ENCODE measurements around the gene ACTR6.

ACTR6 gene

GRCh38 chr12:100200463-100201181 lies at the start of gene ACTR6:
Gene ACTR6, plus strand, starts transcription at chr12:100200815. Its CDS starts 37 bp downstream, at chr12:100200852.
- peaks cover 18% of the 10 kb centered on the region for H3K4me1 ChIP-seq (ENCODE audit: control insufficient read depth, insufficient read depth, low read length)
- peak within 1 kb of the TSS; percentile 85 to 97 for H3K4me3 ChIP-seq (ENCODE audit: low read length in 2 of 2)
- no peaks in the 10 kb centered on the region for H3K9me3 ChIP-seq (ENCODE audit: control insufficient read depth in 2 of 2, low read length in 2 of 2)
- H3K9ac ChIP-seq (ENCODE audit: low read length in 2 of 2): peak within 1 kb of the TSS; percentile 76 to 93
- no peaks in the 10 kb centered on the region for H3K36me3 ChIP-seq (ENCODE audit: control insufficient read depth in 2 of 2, insufficient read depth in 2 of 2, low read length in 2 of 2)
- peak within 1 kb of the TSS; percentile 81 for H3K27ac ChIP-seq (ENCODE audit: low read length)
- no peaks in the 10 kb centered on the region for H3K27me3 ChIP-seq (ENCODE audit: control insufficient read depth in 1 of 2, insufficient read depth in 2 of 2, low read length in 2 of 2)

GRCh38 chr12:100151769-100152168 lies 48.8 kb upstream of the ACTR6 start:
- no peaks in the 10 kb centered on the region for H3K27me3 ChIP-seq (ENCODE audit: control insufficient read depth in 1 of 2, insufficient read depth in 2 of 2, low read length in 2 of 2)
- H3K9me3 ChIP-seq (ENCODE audit: control insufficient read depth in 2 of 2, low read length in 2 of 2): no peaks in the 10 kb centered on the region
- no peak overlapping the region for H3K4me3 ChIP-seq (ENCODE audit: low read length in 2 of 2)
- no peaks in the 10 kb centered on the region for H3K4me1 ChIP-seq (ENCODE audit: control insufficient read depth, insufficient read depth, low read length)
- H3K9ac ChIP-seq (ENCODE audit: low read length in 2 of 2): no peak overlapping the region
- H3K36me3 ChIP-seq (ENCODE audit: control insufficient read depth in 2 of 2, insufficient read depth in 2 of 2, low read length in 2 of 2): no peaks in the 10 kb centered on the region
- H3K27ac ChIP-seq (ENCODE audit: low read length): no peak overlapping the region

- H3K27me3 ChIP-seq (ENCODE audit: control insufficient read depth in 1 of 2, insufficient read depth in 2 of 2, low read length in 2 of 2): no peaks in the 10 kb centered on the region
- no peaks in the 10 kb centered on the region for H3K4me1 ChIP-seq (ENCODE audit: control insufficient read depth, insufficient read depth, low read length)
- no peak overlapping the region for H3K9ac ChIP-seq (ENCODE audit: low read length in 2 of 2)
- H3K4me3 ChIP-seq (ENCODE audit: low read length in 2 of 2): no peak overlapping the region
- H3K27ac ChIP-seq (ENCODE audit: low read length): no peak overlapping the region
- H3K36me3 ChIP-seq (ENCODE audit: control insufficient read depth in 2 of 2, insufficient read depth in 2 of 2, low read length in 2 of 2): no peaks in the 10 kb centered on the region
- no peaks in the 10 kb centered on the region for H3K9me3 ChIP-seq (ENCODE audit: control insufficient read depth in 2 of 2, low read length in 2 of 2)
Measured at GRCh38 chr12:100153131-100153530, 47.5 kb upstream of the ACTR6 start.

- Histone ChIP-seq H3K9me3 (ENCODE audit: control insufficient read depth in 2 of 2, low read length in 2 of 2) (no peaks in the 10 kb centered on the region), H3K4me3 (ENCODE audit: low read length in 2 of 2) (no peak overlapping the region), H3K27me3 (ENCODE audit: control insufficient read depth in 1 of 2, insufficient read depth in 2 of 2, low read length in 2 of 2) (no peaks in the 10 kb centered on the region), H3K4me1 (ENCODE audit: control insufficient read depth, insufficient read depth, low read length) (no peaks in the 10 kb centered on the region), H3K36me3 (ENCODE audit: control insufficient read depth in 2 of 2, insufficient read depth in 2 of 2, low read length in 2 of 2) (no peaks in the 10 kb centered on the region), H3K27ac (ENCODE audit: low read length) (no peak overlapping the region), H3K9ac (ENCODE audit: low read length in 2 of 2) (no peak overlapping the region)
Measured at GRCh38 chr12:100154474-100155247, 46.0 kb upstream of the ACTR6 start.

- Histone ChIP-seq H3K9me3 (ENCODE audit: control insufficient read depth in 2 of 2, low read length in 2 of 2) (no peaks in the 10 kb centered on the region), H3K27me3 (ENCODE audit: control insufficient read depth in 1 of 2, insufficient read depth in 2 of 2, low read length in 2 of 2) (no peaks in the 10 kb centered on the region), H3K4me1 (ENCODE audit: control insufficient read depth, insufficient read depth, low read length) (no peaks in the 10 kb centered on the region), H3K4me3 (ENCODE audit: low read length in 2 of 2) (no peak overlapping the region), H3K27ac (ENCODE audit: low read length) (no peak overlapping the region), H3K36me3 (ENCODE audit: control insufficient read depth in 2 of 2, insufficient read depth in 2 of 2, low read length in 2 of 2) (no peaks in the 10 kb centered on the region), H3K9ac (ENCODE audit: low read length in 2 of 2) (no peak overlapping the region)
Measured at GRCh38 chr12:100156731-100157426, 43.7 kb upstream of the ACTR6 start.

- Histone ChIP-seq H3K4me1 (ENCODE audit: control insufficient read depth, insufficient read depth, low read length) (no peaks in the 10 kb centered on the region), H3K4me3 (ENCODE audit: low read length in 2 of 2) (no peak overlapping the region), H3K9ac (ENCODE audit: low read length in 2 of 2) (no peak overlapping the region), H3K36me3 (ENCODE audit: control insufficient read depth in 2 of 2, insufficient read depth in 2 of 2, low read length in 2 of 2) (no peaks in the 10 kb centered on the region), H3K27me3 (ENCODE audit: control insufficient read depth in 1 of 2, insufficient read depth in 2 of 2, low read length in 2 of 2) (no peaks in the 10 kb centered on the region), H3K27ac (ENCODE audit: low read length) (no peak overlapping the region), H3K9me3 (ENCODE audit: control insufficient read depth in 2 of 2, low read length in 2 of 2) (no peaks in the 10 kb centered on the region)
Measured at GRCh38 chr12:100157427-100157821, 43.2 kb upstream of the ACTR6 start.

- no peak overlapping the region for H3K27ac ChIP-seq (ENCODE audit: low read length)
- no peaks in the 10 kb centered on the region for H3K27me3 ChIP-seq (ENCODE audit: control insufficient read depth in 1 of 2, insufficient read depth in 2 of 2, low read length in 2 of 2)
- H3K4me1 ChIP-seq (ENCODE audit: control insufficient read depth, insufficient read depth, low read length): no peaks in the 10 kb centered on the region
- H3K9ac ChIP-seq (ENCODE audit: low read length in 2 of 2): no peak overlapping the region
- H3K9me3 ChIP-seq (ENCODE audit: control insufficient read depth in 2 of 2, low read length in 2 of 2): no peaks in the 10 kb centered on the region
- H3K4me3 ChIP-seq (ENCODE audit: low read length in 2 of 2): no peak overlapping the region
- no peaks in the 10 kb centered on the region for H3K36me3 ChIP-seq (ENCODE audit: control insufficient read depth in 2 of 2, insufficient read depth in 2 of 2, low read length in 2 of 2)
Measured at GRCh38 chr12:100158535-100158934, 42.1 kb upstream of the ACTR6 start.

GRCh38 chr12:100159391-100160104 lies 41.1 kb upstream of the ACTR6 start:
- no peaks in the 10 kb centered on the region for H3K9me3 ChIP-seq (ENCODE audit: control insufficient read depth in 2 of 2, low read length in 2 of 2)
- no peaks in the 10 kb centered on the region for H3K36me3 ChIP-seq (ENCODE audit: control insufficient read depth in 2 of 2, insufficient read depth in 2 of 2, low read length in 2 of 2)
- peaks cover 5% of the 10 kb centered on the region for H3K4me1 ChIP-seq (ENCODE audit: control insufficient read depth, insufficient read depth, low read length)
- no peaks in the 10 kb centered on the region for H3K27me3 ChIP-seq (ENCODE audit: control insufficient read depth in 1 of 2, insufficient read depth in 2 of 2, low read length in 2 of 2)
- H3K9ac ChIP-seq (ENCODE audit: low read length in 2 of 2): no peak overlapping the region
- H3K27ac ChIP-seq (ENCODE audit: low read length): no peak overlapping the region
- no peak overlapping the region for H3K4me3 ChIP-seq (ENCODE audit: low read length in 2 of 2)

GRCh38 chr12:100163416-100164152 lies 37.0 kb upstream of the ACTR6 start:
- H3K9ac ChIP-seq (ENCODE audit: low read length in 2 of 2): peak overlapping the region in 1 of 2 donors; percentile 2
- H3K4me1 ChIP-seq (ENCODE audit: control insufficient read depth, insufficient read depth, low read length): peaks cover 6% of the 10 kb centered on the region
- no peak overlapping the region for H3K27ac ChIP-seq (ENCODE audit: low read length)
- H3K4me3 ChIP-seq (ENCODE audit: low read length in 2 of 2): peak overlapping the region in 1 of 2 donors; percentile 64
- no peaks in the 10 kb centered on the region for H3K9me3 ChIP-seq (ENCODE audit: control insufficient read depth in 2 of 2, low read length in 2 of 2)
- no peaks in the 10 kb centered on the region for H3K36me3 ChIP-seq (ENCODE audit: control insufficient read depth in 2 of 2, insufficient read depth in 2 of 2, low read length in 2 of 2)
- no peaks in the 10 kb centered on the region for H3K27me3 ChIP-seq (ENCODE audit: control insufficient read depth in 1 of 2, insufficient read depth in 2 of 2, low read length in 2 of 2)
